C4-2B (cell line): Measurements from ENCODE around the gene AFF1.

Experiments
- CTCF ChIP-seq: fragments of 450-650 bp; conservative IDR thresholded peaks from 2 replicates; pipeline ENCODE4 v1.5.1; 2017; ENCODE audit warnings: mild to moderate bottlenecking
- ZFX ChIP-seq: fragments of 450-650 bp; IDR thresholded peaks from 2 replicates; pipeline ENCODE4 v1.6.1; 2017

DNA sequence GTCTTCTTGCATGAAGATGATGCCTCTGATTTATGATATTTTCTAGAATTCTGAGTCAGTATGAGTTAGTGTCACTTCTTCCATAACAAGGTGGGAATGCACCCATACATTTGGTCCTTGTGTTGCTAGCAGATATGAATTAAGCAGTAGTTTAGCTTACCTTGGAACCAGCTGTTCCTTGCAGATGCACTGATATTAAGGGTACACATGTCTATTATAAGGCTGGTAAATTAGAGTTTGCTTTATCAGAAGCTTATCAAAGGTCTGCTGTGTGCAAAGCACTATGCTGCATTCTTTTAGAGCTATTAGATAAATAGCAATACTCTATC, 36.5 kb downstream of the AFF1 start:
- no peak for TF ChIP-seq CTCF
- TF ChIP-seq ZFX, result no peak
